ENCODE measurements around the gene QKI. TPM values are rescaled to one million over a fixed set of nuclear protein-coding genes. Genes with fewer than 3 reads are reported as not detected.

Gene QKI
- total RNA-seq, 1 donor, result 212 TPM

- no peaks in the 10 kb centered on the region for H3K9me3 ChIP-seq (ENCODE audit: low read depth, low read length)
- H3K4me1 ChIP-seq (ENCODE audit: insufficient read depth, low read length), result peaks cover 34% of the 10 kb centered on the region
- peak overlapping the region; percentile 78 for H3K27ac ChIP-seq (ENCODE audit: low read depth, low read length)
These were observed 44.5 kb downstream of the QKI start for GRCh38 chr6:163459007-163459406.

GRCh38 chr6:163459536-163459935 lies 45.0 kb downstream of the QKI start:
- TF ChIP-seq, protein P1, sequence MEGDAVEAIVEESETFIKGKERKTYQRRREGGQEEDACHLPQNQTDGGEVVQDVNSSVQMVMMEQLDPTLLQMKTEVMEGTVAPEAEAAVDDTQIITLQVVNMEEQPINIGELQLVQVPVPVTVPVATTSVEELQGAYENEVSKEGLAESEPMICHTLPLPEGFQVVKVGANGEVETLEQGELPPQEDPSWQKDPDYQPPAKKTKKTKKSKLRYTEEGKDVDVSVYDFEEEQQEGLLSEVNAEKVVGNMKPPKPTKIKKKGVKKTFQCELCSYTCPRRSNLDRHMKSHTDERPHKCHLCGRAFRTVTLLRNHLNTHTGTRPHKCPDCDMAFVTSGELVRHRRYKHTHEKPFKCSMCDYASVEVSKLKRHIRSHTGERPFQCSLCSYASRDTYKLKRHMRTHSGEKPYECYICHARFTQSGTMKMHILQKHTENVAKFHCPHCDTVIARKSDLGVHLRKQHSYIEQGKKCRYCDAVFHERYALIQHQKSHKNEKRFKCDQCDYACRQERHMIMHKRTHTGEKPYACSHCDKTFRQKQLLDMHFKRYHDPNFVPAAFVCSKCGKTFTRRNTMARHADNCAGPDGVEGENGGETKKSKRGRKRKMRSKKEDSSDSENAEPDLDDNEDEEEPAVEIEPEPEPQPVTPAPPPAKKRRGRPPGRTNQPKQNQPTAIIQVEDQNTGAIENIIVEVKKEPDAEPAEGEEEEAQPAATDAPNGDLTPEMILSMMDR (IDR thresholded peaks at IDR 0.05; ENCODE audit: extremely low read depth, low read depth, low read length), result no peak
- Histone ChIP-seq H3K4me2 (ENCODE audit: insufficient read depth, low read length) (peak overlapping the region; percentile 85), H2AFZ (ENCODE audit: low read length) (no peak overlapping the region), H3K27me3 (ENCODE audit: insufficient read depth, low read length) (no peaks in the 10 kb centered on the region), H3K4me3 (ENCODE audit: insufficient read depth, low read length) (no peak overlapping the region), H3K36me3 (ENCODE audit: insufficient read depth, low read length) (no peaks in the 10 kb centered on the region), H3K9me3 (ENCODE audit: low read depth, low read length) (no peaks in the 10 kb centered on the region), H3K79me2 (ENCODE audit: insufficient read depth, low read length) (peaks cover 91% of the 10 kb centered on the region), H3K4me1 (ENCODE audit: insufficient read depth, low read length) (peaks cover 34% of the 10 kb centered on the region), H4K20me1 (ENCODE audit: insufficient read depth, low read length) (peaks cover 20% of the 10 kb centered on the region), H3K27ac (ENCODE audit: low read depth, low read length) (peak overlapping the region; percentile 78)
- DNase-seq (ENCODE audit: insufficient read length, low spot score, missing footprints), result no peak

More at GRCh38 chr6:163459007-163459406, 44.5 kb downstream of the QKI start:
- Histone ChIP-seq H3K4me3 (ENCODE audit: insufficient read depth, low read length) (no peak overlapping the region), H2AFZ (ENCODE audit: low read length) (no peak overlapping the region), H4K20me1 (ENCODE audit: insufficient read depth, low read length) (peaks cover 20% of the 10 kb centered on the region), H3K4me2 (ENCODE audit: insufficient read depth, low read length) (no peak overlapping the region), H3K36me3 (ENCODE audit: insufficient read depth, low read length) (no peaks in the 10 kb centered on the region), H3K79me2 (ENCODE audit: insufficient read depth, low read length) (peaks cover 91% of the 10 kb centered on the region), H3K27me3 (ENCODE audit: insufficient read depth, low read length) (no peaks in the 10 kb centered on the region)
- DNase-seq (ENCODE audit: insufficient read length, low spot score, missing footprints), result no peak
- TF ChIP-seq, protein P1 (IDR thresholded peaks at IDR 0.05; ENCODE audit: extremely low read depth, low read depth, low read length), result no peak

GRCh38 chr6:163460307-163460782 lies 45.8 kb downstream of the QKI start:
- no peak for DNase-seq (ENCODE audit: insufficient read length, low spot score, missing footprints)
- TF ChIP-seq, protein P1 (IDR thresholded peaks at IDR 0.05; ENCODE audit: extremely low read depth, low read depth, low read length), result no peak
- peak overlapping the region; percentile 85 for H3K4me2 ChIP-seq (ENCODE audit: insufficient read depth, low read length)
- H3K36me3 ChIP-seq (ENCODE audit: insufficient read depth, low read length), result no peaks in the 10 kb centered on the region
- peak overlapping the region; percentile 68 for H3K4me3 ChIP-seq (ENCODE audit: insufficient read depth, low read length)
- H3K27me3 ChIP-seq (ENCODE audit: insufficient read depth, low read length), result no peaks in the 10 kb centered on the region
- H3K27ac ChIP-seq (ENCODE audit: low read depth, low read length), result peak overlapping the region; percentile 78
- peaks cover 20% of the 10 kb centered on the region for H4K20me1 ChIP-seq (ENCODE audit: insufficient read depth, low read length)
- H2AFZ ChIP-seq (ENCODE audit: low read length), result no peak overlapping the region
- peaks cover 91% of the 10 kb centered on the region for H3K79me2 ChIP-seq (ENCODE audit: insufficient read depth, low read length)
- peaks cover 34% of the 10 kb centered on the region for H3K4me1 ChIP-seq (ENCODE audit: insufficient read depth, low read length)
- no peaks in the 10 kb centered on the region for H3K9me3 ChIP-seq (ENCODE audit: low read depth, low read length)

GRCh38 chr6:163461696-163462095 lies 47.2 kb downstream of the QKI start:
- H3K27ac ChIP-seq (ENCODE audit: low read depth, low read length), result peak overlapping the region; percentile 78
- no peak for DNase-seq (ENCODE audit: insufficient read length, low spot score, missing footprints)
- H2AFZ ChIP-seq (ENCODE audit: low read length), result no peak overlapping the region
- no peaks in the 10 kb centered on the region for H3K9me3 ChIP-seq (ENCODE audit: low read depth, low read length)
- H3K4me3 ChIP-seq (ENCODE audit: insufficient read depth, low read length), result no peak overlapping the region
- peaks cover 34% of the 10 kb centered on the region for H3K4me1 ChIP-seq (ENCODE audit: insufficient read depth, low read length)
- H4K20me1 ChIP-seq (ENCODE audit: insufficient read depth, low read length), result peaks cover 20% of the 10 kb centered on the region
- no peaks in the 10 kb centered on the region for H3K36me3 ChIP-seq (ENCODE audit: insufficient read depth, low read length)
- TF ChIP-seq, protein P1 (IDR thresholded peaks at IDR 0.05; ENCODE audit: extremely low read depth, low read depth, low read length), result no peak
- H3K27me3 ChIP-seq (ENCODE audit: insufficient read depth, low read length), result no peaks in the 10 kb centered on the region
- H3K4me2 ChIP-seq (ENCODE audit: insufficient read depth, low read length), result no peak overlapping the region
- peaks cover 92% of the 10 kb centered on the region for H3K79me2 ChIP-seq (ENCODE audit: insufficient read depth, low read length)
